ENCODE data around the gene FRMD4A.

DNA sequence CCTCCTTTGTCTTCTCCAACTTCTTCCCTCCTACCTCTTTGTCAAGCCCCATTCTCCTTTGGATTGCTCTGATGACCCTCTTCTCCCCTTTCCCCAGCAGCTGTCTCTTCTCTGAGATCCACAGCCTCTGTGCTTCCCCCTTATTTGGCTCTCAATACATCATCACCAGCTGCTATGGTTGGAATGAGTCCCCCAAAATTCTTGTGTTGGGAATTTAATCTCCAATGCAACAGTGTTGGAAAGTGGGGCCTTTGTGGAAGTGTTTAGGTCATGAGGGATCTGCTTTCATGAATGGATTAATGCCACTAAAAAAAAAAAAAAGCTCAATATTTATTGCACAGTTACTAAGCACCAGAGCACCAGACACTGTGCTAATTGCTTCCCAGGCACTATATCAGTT is 39.2 kb upstream of the FRMD4A start:
- TF ChIP-seq POLR2A (IDR thresholded peaks at IDR 0.05): no peak
- no peak for TF ChIP-seq EP300 (IDR thresholded peaks at IDR 0.05; ENCODE audit: low read depth)
